ENCODE data around the gene IL17RA. TPM values are rescaled to one million over a fixed set of nuclear protein-coding genes. Genes with fewer than 3 reads are reported as not detected.

Gene IL17RA
- total and polyA plus RNA-seq, 2 experiments from 2014 or later, result 8.4 to 14.6 TPM

- TF ChIP-seq EZH2 (IDR thresholded peaks at IDR 0.05; ENCODE audit: borderline replicate concordance) (peak; percentile 40), CTCF (IDR thresholded peaks at IDR 0.05; ENCODE audit: poor library complexity) (no peak), EZH2phosphoT487 (IDR thresholded peaks at IDR 0.05; ENCODE audit: low read depth, severe bottlenecking, unreplicated experiment) (no peak)
- peak; percentile 56 for DNase-seq (ENCODE audit: low spot score)
- H3K4me3 ChIP-seq, result peak overlapping the region; percentile 77
- 3% methylated on average over 52 of the region's 92 CpGs for WGBS (ENCODE audit: low lambda C conversion rate, missing lambda C conversion rate)
- peak overlapping the region; percentile 91 for H3K4me2 ChIP-seq
- peaks cover 10% of the 10 kb centered on the region for H4K20me1 ChIP-seq (ENCODE audit: insufficient read depth, poor library complexity, severe bottlenecking)
- peak overlapping the region; percentile 94 for H2AFZ ChIP-seq
- H3K36me3 ChIP-seq (replicated peaks; ENCODE audit: insufficient read depth, low read depth), result no peaks in the 10 kb centered on the region
- H3K27me3 ChIP-seq, result no peaks in the 10 kb centered on the region
- H3K9me3 ChIP-seq (ENCODE audit: low read depth), result no peaks in the 10 kb centered on the region
- peaks cover 9% of the 10 kb centered on the region for H3K4me1 ChIP-seq (ENCODE audit: insufficient read depth)
- no peaks in the 10 kb centered on the region for H3K9me2 ChIP-seq (replicated peaks; ENCODE audit: insufficient read depth)
- H3K79me2 ChIP-seq, result peaks cover 19% of the 10 kb centered on the region
- peak overlapping the region; percentile 82 for H3K27ac ChIP-seq
These were observed 729 bp downstream of the IL17RA start for GRCh38 chr22:17085277-17086181.

GRCh38 chr22:17086296-17086695 lies 1.5 kb downstream of the IL17RA start:
- Histone ChIP-seq H3K27ac (no peak overlapping the region), H3K36me3 (replicated peaks; ENCODE audit: insufficient read depth, low read depth) (no peaks in the 10 kb centered on the region), H3K4me3 (no peak overlapping the region), H3K4me2 (peak overlapping the region; percentile 91), H3K9me3 (ENCODE audit: low read depth) (no peaks in the 10 kb centered on the region), H3K27me3 (no peaks in the 10 kb centered on the region), H3K79me2 (peaks cover 21% of the 10 kb centered on the region), H3K4me1 (ENCODE audit: insufficient read depth) (peaks cover 9% of the 10 kb centered on the region), H3K9me2 (replicated peaks; ENCODE audit: insufficient read depth) (no peaks in the 10 kb centered on the region), H2AFZ (no peak overlapping the region), H4K20me1 (ENCODE audit: insufficient read depth, poor library complexity, severe bottlenecking) (peaks cover 10% of the 10 kb centered on the region)
- TF ChIP-seq EZH2 (IDR thresholded peaks at IDR 0.05; ENCODE audit: borderline replicate concordance), result no peak
- TF ChIP-seq EZH2phosphoT487 (IDR thresholded peaks at IDR 0.05; ENCODE audit: low read depth, severe bottlenecking, unreplicated experiment), result no peak
- TF ChIP-seq CTCF (IDR thresholded peaks at IDR 0.05; ENCODE audit: poor library complexity), result no peak
- DNase-seq (ENCODE audit: low spot score), result no peak
- 86% methylated on average over 7 of the region's 7 CpGs for WGBS (ENCODE audit: low lambda C conversion rate, missing lambda C conversion rate)

- Histone ChIP-seq H2AFZ (no peak overlapping the region), H3K9me3 (ENCODE audit: low read depth) (no peaks in the 10 kb centered on the region), H3K79me2 (peaks cover 21% of the 10 kb centered on the region), H3K36me3 (replicated peaks; ENCODE audit: insufficient read depth, low read depth) (no peaks in the 10 kb centered on the region), H3K4me3 (no peak overlapping the region), H3K27me3 (no peaks in the 10 kb centered on the region), H3K4me2 (peak overlapping the region; percentile 91), H3K27ac (no peak overlapping the region), H3K9me2 (replicated peaks; ENCODE audit: insufficient read depth) (no peaks in the 10 kb centered on the region), H4K20me1 (ENCODE audit: insufficient read depth, poor library complexity, severe bottlenecking) (peaks cover 15% of the 10 kb centered on the region), H3K4me1 (ENCODE audit: insufficient read depth) (peaks cover 9% of the 10 kb centered on the region)
- TF ChIP-seq EZH2phosphoT487 (IDR thresholded peaks at IDR 0.05; ENCODE audit: low read depth, severe bottlenecking, unreplicated experiment), result no peak
- no peak for TF ChIP-seq CTCF (IDR thresholded peaks at IDR 0.05; ENCODE audit: poor library complexity)
- TF ChIP-seq EZH2 (IDR thresholded peaks at IDR 0.05; ENCODE audit: borderline replicate concordance), result no peak
- 79% methylated on average over 10 of the region's 10 CpGs for WGBS (ENCODE audit: low lambda C conversion rate, missing lambda C conversion rate)
- DNase-seq (ENCODE audit: low spot score), result no peak
These were observed 2.1 kb downstream of the IL17RA start for GRCh38 chr22:17086788-17087497.

All from hepatocyte (in vitro differentiated cells).